ENCODE measurements around the gene PRCC.

DNA sequence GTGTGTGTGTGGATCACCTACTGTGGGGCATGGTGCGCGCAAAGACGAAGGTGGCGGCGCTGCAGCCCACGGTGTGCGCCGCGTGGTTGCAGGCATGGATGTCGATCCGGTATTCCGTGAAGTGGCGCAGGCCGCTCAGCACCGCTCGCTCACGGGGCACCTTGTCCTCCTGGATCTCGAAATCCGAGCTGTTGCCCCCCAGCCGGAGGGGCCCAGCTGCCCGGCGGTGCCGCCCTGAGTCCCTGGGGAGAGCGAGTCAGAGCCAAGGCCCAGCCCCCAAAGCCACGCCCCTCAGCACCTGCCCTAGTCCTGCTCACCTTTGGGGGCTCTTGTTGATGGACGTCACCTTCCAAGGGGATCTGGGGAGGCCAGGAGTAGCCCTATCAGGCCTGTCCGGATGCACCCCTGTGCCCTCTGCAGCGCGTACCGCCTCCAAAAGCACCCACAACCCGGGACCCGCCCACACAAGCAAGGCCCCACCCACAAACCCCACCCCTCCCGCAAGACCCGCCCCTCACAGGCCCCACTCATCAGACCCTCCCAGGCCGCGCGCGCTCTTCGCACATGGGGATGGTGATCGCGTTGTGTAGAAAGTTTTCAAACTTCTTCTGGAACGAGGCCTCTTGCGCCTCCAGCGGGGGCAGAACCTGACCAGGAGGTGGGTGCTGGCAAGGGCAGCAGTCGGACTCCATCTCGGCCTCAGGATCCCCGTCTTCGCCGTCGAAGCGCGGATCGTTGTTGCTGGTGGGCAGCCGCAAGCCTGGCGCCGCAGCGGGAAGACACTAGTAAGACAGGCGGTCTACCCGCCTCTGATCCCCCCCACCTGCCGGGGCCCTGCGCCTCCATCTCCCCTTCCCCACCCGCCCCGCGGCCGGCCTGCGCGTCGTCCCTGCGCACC lies 78.0 kb downstream of the PRCC start:
- TF ChIP-seq SPI1 (IDR thresholded peaks at IDR 0.05; ENCODE audit: low read depth, low read length), result no peak
- no peak for TF ChIP-seq POLR2A (IDR thresholded peaks at IDR 0.05; ENCODE audit: low read depth, low read length)
- TF ChIP-seq POLR2AphosphoS5 (IDR thresholded peaks at IDR 0.05; ENCODE audit: low read depth, low read length), result no peak
- TF ChIP-seq TAF1 (IDR thresholded peaks at IDR 0.05; ENCODE audit: low read depth, low read length), result no peak
